NCI-H2081 treated with DMSO at 0.1 percent for 48 hours (cell line): ENCODE results near the gene ST8SIA5.

Source experiments
- DNase-seq: peaks from one replicate; lab custom pipeline; 2025; lab: John Stamatoyannopoulos, UW

The ST8SIA5 gene

GRCh38 chr18:46625069-46625468, 131.8 kb downstream of the ST8SIA5 start:
- no peak for DNase-seq

GRCh38 chr18:46624127-46624526, 132.7 kb downstream of the ST8SIA5 start:
- no peak for DNase-seq

- DNase-seq: no peak
These were observed 133.3 kb downstream of the ST8SIA5 start for GRCh38 chr18:46623541-46623940.

GRCh38 chr18:46622999-46623398, 133.9 kb downstream of the ST8SIA5 start:
- no peak for DNase-seq

- no peak for DNase-seq
These were observed 134.4 kb downstream of the ST8SIA5 start for GRCh38 chr18:46622451-46622850.

GRCh38 chr18:46621871-46622270, 135.0 kb downstream of the ST8SIA5 start:
- no peak for DNase-seq

GRCh38 chr18:46621111-46621766, 135.6 kb downstream of the ST8SIA5 start:
- no peak for DNase-seq

- no peak for DNase-seq
These were observed 137.3 kb downstream of the ST8SIA5 start for GRCh38 chr18:46619559-46619958.
